SJCRH30 (cell line): ENCODE measurements around the gene STUM. TPM values are rescaled to one million over a fixed set of nuclear protein-coding genes. Genes with fewer than 3 reads are reported as not detected.

Source experiments
- DNase-seq, 2 experiments: peaks; one replicate each; pipeline ENCODE4 v3.0.0-alpha.2; 2015 to 2020
- H3K27ac ChIP-seq: fragments of 250-450 bp; sonication (Bioruptor Pico); 2 replicates; pipeline ENCODE4 v1.5.1; 2020; ENCODE audit warnings: mild to moderate bottlenecking, moderate library complexity
- H3K27me3 ChIP-seq: fragments of 250-450 bp; sonication (Bioruptor Pico); 2 replicates; pipeline ENCODE4 v1.5.1; 2020; ENCODE audit warnings: mild to moderate bottlenecking, moderate library complexity
- H3K36me3 ChIP-seq: fragments of 250-450 bp; sonication (Bioruptor Pico); 2 replicates; pipeline ENCODE4 v1.5.1; 2020; ENCODE audit warnings: mild to moderate bottlenecking, moderate library complexity
- H3K4me1 ChIP-seq: fragments of 250-450 bp; sonication (Bioruptor Pico); 2 replicates; pipeline ENCODE4 v1.5.1; 2020; ENCODE audit warnings: mild to moderate bottlenecking, moderate library complexity
- H3K4me3 ChIP-seq: fragments of 250-450 bp; sonication (Bioruptor Pico); 2 replicates; pipeline ENCODE4 v1.5.1; 2020; ENCODE audit warnings: mild to moderate bottlenecking, moderate library complexity
- H3K9me3 ChIP-seq: fragments of 250-450 bp; sonication (Bioruptor Pico); replicated peaks from 2 replicates; pipeline ENCODE4 v1.5.1; 2020; ENCODE audit warnings: mild to moderate bottlenecking, moderate library complexity
- total RNA-seq: library from RNA; depleted of rRNA; stranded (reverse); fragments of >200 nt; shearing (Covaris generic); gene quantifications from 2 replicates; pipeline ENCODE4 v1.2.3, GENCODE V29; 2014

The STUM gene
- total RNA-seq, 1 experiment from 2014 or later = 0.75 TPM

DNA sequence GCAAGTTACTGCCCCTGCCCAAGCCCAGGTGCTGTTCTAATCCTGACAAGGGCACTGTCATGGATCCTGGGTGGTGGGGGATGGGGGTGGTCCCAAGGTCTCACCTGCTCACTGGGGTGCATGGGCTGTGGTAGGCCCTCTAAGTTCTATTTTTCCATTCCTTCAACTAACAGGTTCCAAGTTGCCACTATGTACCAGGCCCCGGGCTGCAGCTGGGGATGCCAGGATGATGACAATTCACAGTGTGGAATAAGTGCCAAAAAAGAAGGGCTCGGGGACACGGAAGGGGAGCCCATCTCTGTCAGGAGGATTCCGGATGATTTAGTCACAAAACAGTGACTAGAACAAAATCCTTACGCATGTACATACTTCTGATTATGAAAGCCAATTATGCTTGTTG lies 76.0 kb downstream of the STUM start:
- Histone ChIP-seq H3K36me3 (no peaks in the 10 kb centered on the region), H3K27ac (no peak overlapping the region), H3K4me3 (no peak overlapping the region), H3K9me3 (peaks cover 22% of the 10 kb centered on the region), H3K27me3 (0 out of 2 replicates have a peak, but pooled peaks cover 2% of the 10 kb centered on the region), H3K4me1 (peaks cover 18% of the 10 kb centered on the region)
- DNase-seq = no peak

DNA sequence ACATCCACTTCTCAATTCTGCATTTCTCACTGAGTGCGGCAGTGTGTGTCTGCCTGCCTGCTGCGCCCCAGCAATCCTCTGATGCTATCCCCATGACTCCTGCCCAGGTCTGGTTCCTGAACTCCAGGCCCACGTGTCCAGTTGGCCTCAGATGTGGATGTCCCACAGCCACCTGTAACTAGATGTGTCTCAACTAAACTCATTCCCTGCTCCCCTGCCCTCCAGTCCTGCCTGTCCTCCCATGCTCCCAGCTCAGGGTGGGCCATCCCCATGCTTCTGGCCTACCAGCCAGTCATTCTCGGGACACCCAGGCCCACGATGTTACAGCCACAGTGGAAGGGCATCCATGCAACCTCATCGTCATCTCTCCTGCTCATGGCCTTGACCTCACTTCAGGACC lies 76.8 kb downstream of the STUM start:
- H3K4me3 ChIP-seq = no peak overlapping the region
- H3K36me3 ChIP-seq = no peaks in the 10 kb centered on the region
- H3K4me1 ChIP-seq = peaks cover 18% of the 10 kb centered on the region
- peaks cover 15% of the 10 kb centered on the region for H3K9me3 ChIP-seq
- no peak for DNase-seq
- H3K27ac ChIP-seq = no peak overlapping the region
- H3K27me3 ChIP-seq = 0 out of 2 replicates have a peak, but pooled peaks cover 2% of the 10 kb centered on the region

DNA sequence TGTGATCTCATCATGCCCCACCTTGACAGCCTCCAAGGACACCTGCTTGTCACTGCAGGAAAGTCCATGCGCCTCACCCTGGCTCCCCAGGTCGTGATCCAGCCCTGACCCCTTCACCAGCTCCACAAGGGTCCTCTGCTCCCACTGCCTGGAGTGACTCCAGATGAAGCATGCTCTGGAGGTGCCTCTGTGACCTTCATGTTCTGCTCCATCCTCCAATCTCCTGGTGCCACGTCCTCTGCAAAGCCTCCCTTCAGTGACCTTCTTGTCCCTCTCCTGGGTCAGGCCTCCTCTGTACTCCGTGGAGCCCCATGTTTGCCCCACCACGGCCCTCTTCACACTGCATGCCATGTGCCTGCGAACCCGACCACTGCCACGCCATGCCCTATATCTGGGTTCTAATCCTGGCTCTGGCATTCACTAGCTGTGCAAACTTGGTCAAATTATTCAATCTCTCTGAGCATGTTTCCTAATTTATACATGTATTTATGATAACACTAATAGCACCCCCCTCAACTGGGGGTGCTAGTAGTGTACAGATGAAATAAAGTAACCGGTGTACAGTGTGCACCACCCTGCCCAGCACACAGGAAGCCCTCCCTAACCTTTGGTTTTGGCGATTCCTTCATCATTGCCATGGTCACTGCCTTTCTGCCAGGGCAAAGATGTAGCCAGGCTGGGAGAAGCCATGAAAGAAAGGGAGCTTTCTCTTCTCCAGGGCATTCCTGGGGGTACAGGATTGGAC lies 77.4 kb downstream of the STUM start:
- H3K27ac ChIP-seq = no peak overlapping the region
- peaks cover 11% of the 10 kb centered on the region; the same call in 1 of the 2 replicates for H3K9me3 ChIP-seq
- no peaks in the 10 kb centered on the region for H3K36me3 ChIP-seq
- H3K4me3 ChIP-seq = no peak overlapping the region
- 0 out of 2 replicates have a peak, but pooled peaks cover 2% of the 10 kb centered on the region for H3K27me3 ChIP-seq
- H3K4me1 ChIP-seq = peaks cover 18% of the 10 kb centered on the region
- DNase-seq = no peak

DNA sequence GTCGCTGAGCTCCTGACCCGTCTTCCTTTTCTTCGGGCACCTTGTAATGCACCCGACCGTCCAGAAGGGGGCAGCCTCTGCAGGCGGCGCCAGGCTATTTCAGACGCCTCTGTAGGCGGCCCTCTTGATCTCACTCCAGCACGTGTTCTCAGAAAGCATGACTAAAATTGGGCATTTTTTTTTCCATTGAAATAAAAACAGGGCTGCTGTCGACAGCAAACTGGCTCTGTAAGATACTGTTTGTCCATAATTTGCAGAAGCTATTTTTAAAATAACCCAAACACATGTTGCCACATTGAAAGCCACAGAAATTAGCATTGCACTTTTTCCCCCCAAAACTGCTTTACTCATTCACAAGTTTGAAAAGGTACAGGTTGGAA lies 78.0 kb downstream of the STUM start:
- peaks cover 5% of the 10 kb centered on the region; the same call in 1 of the 2 replicates for H3K9me3 ChIP-seq
- H3K36me3 ChIP-seq = no peaks in the 10 kb centered on the region
- DNase-seq = peak; percentile 70 to 76
- peak overlapping the region; percentile 42 for H3K27ac ChIP-seq
- H3K4me1 ChIP-seq = peaks cover 18% of the 10 kb centered on the region
- H3K4me3 ChIP-seq = no peak overlapping the region
- H3K27me3 ChIP-seq = no peaks in the 10 kb centered on the region

DNA sequence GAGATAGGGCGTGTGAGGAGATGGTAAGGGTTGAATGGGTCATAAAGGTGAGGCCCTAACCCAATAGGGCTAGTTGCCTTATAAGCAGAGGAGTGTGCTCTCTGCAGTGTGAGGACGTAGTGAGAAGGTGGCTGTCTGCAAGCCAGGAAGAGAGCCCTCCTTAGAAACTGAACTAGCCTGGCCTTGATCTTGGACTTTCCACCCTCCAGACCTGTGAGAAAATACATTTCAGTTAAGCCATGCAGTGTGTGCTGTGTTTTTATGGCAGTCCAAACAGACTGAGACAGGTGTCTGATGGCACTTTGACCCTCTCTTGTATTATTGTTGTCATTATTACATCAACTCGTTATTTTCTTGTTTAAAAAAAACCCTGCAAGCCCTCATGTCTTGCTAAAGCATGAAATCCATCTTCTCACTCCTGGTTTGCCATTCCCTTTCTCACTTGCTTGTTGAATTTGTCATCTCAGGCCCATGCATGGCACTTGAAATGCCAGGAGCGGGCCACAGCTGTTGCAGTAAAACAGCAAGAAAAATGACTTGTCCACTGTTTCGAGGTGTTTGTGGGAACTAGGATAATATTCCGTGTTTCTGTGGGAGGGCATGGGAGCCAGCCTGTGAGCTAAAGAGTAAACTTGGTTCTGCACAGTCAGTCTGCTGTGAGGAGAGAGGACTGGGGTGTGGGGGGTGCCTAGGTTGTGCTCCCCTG lies 78.6 kb downstream of the STUM start:
- Histone ChIP-seq H3K27me3 (no peaks in the 10 kb centered on the region), H3K9me3 (no peaks in the 10 kb centered on the region), H3K36me3 (no peaks in the 10 kb centered on the region), H3K4me3 (no peak overlapping the region), H3K27ac (peak overlapping the region; percentile 42), H3K4me1 (peaks cover 18% of the 10 kb centered on the region)
- peak; percentile 75 to 85 for DNase-seq

DNA sequence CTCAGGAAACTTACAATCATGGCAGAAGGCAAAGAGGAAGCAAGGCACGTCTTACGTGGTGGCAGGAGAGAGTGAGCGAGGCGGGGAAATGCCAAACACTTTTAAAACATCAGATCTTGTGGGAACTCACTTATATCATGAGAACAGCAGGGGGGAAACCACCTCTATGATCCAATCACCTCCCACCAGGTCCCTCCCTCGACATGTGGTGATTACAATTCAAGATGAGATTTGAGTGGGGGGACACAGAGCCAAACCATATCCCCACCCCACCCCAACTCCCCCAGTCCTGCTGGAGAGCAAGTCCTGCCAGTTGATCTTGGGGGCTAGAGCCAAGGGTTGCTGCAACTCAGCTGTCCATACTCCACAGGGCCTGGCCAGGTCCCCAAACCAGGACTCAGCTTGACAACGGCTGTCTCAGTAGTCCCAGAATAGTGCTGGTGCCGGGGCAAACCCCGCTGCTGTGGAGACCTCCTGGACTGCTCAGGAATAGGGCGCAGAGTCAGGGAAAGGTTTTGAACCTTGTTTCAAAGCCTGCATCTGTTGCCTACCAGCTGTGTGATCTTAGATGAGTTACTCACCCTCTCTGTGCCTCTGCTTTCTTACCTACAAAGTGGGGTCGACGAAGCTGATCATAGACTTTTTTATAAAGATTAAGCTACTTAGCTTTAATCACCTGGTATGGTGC lies 79.5 kb downstream of the STUM start:
- H3K4me3 ChIP-seq = no peak overlapping the region
- H3K9me3 ChIP-seq = no peaks in the 10 kb centered on the region
- H3K4me1 ChIP-seq = peaks cover 18% of the 10 kb centered on the region
- DNase-seq = no peak
- no peaks in the 10 kb centered on the region for H3K27me3 ChIP-seq
- H3K36me3 ChIP-seq = no peaks in the 10 kb centered on the region
- peak overlapping the region; percentile 42 for H3K27ac ChIP-seq

DNA sequence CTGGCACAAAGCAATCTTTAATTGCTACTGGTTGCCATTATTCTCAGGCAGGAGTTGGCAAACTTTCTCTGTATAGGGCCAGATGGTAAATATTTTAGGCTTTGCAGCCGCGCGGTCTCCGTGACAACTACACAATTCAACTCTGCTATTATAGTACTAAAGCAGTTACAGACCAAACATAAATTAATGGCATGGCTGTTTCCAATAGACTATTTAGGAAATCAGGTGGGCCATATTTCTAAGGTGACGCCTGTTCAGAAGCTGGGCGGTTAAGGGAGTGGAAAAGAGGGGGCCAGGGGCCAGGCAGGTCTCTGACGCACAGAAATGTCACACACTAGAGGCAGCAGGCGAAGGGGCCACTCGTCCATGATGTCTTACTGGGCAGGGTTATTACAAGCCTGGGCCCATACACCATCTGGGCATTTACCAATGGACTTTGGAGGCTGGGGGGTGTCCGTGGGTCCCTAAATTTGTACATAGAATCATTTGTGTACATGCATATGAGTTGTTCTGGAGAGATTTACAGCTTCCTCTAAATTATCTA lies 80.1 kb downstream of the STUM start:
- Histone ChIP-seq H3K4me3 (no peak overlapping the region), H3K4me1 (peaks cover 18% of the 10 kb centered on the region), H3K27ac (no peak overlapping the region), H3K27me3 (no peaks in the 10 kb centered on the region), H3K9me3 (no peaks in the 10 kb centered on the region), H3K36me3 (no peaks in the 10 kb centered on the region)
- no peak for DNase-seq

DNA sequence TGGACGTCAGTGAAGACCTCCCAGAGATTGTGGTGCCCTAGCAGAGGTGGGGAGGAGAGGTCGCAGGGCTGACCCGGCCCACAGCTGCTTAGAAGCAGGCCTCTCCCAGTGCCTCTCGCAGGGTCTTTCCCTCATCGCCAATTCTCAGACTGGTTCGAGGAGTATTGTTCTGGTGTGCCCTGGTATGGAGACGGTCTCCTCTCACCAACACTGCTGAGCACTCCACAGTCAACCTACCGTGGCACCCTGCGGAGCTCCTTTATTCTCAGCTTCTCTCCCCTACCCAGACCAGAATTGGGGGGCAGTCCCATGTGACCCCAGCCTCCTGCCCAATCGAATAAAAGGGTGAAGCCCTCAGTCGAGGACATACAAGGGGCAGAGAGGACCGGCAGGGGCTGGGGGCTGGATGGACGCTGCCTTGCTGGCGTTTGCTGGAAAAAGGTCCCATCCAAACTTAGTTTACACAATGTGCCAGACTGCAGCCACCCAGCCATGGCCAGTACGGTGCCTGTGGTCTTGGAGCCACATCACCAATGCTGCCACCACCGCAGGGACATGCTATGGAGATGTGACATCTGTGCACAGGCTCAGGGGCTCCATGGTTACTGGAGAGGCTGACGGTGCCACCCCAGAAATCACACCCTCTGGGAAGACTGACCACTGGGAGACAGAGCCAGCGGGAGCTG lies 80.8 kb downstream of the STUM start:
- DNase-seq = no peak

DNA sequence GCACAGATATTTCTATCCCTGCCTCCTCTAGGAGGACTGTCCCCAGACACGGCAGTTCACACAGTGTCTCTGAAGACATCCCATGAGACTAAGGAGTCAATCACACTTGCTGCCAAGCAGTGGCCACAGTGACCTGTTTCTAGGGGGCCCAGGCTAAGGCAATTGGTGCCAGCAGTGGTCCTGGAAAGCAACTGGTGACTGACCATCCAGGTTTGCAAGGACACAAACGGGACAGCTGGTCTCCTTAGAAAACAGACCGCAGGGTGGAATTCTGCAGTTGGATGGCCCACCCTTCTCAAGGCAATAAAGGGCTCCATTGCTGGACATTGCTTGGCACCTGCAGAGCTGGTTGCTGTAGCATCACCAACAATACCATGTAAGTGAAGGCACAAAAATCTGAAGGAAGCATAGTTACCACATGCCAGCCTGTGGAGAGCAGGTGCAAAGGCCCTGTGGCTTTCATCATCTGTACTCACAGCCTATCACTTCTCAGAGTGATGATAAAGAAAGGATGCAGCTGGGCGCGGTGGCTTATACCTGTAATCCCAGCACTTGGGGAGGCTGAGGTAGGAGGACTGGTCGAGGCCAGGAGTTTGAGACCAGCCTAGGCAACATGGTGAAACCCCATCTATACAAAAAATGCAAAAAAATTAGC lies 81.5 kb downstream of the STUM start:
- Histone ChIP-seq H3K27ac (no peak overlapping the region), H3K36me3 (no peaks in the 10 kb centered on the region), H3K4me3 (no peak overlapping the region), H3K27me3 (no peaks in the 10 kb centered on the region), H3K4me1 (peaks cover 18% of the 10 kb centered on the region), H3K9me3 (no peaks in the 10 kb centered on the region)
- DNase-seq = no peak

More for the DNA sequence above, 80.8 kb downstream of the STUM start:
- H3K9me3 ChIP-seq = no peaks in the 10 kb centered on the region
- H3K27ac ChIP-seq = no peak overlapping the region
- H3K36me3 ChIP-seq = no peaks in the 10 kb centered on the region
- no peaks in the 10 kb centered on the region for H3K27me3 ChIP-seq
- no peak overlapping the region for H3K4me3 ChIP-seq
- peaks cover 18% of the 10 kb centered on the region for H3K4me1 ChIP-seq

DNA sequence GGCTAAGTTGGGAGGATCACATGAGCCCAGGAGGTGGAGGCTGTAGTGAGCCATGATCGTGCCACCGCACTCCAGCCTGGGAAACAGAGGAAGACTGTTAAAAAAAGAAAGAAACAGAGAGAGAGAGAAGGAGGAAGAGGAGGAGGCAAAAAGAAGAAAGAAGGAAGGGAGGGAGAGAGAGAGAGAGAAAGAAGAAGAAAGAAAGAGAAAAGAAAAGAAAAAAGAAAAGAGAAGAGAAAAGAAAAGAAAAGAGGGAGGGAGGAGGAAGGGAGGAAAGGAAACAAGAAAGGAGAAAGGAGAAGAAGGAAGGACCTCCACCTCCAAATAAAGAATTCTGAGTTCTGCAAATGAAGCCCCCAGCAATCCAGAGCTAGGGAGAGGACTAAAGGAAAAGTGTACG lies 82.0 kb downstream of the STUM start:
- Histone ChIP-seq H3K9me3 (no peaks in the 10 kb centered on the region), H3K4me3 (no peak overlapping the region), H3K27ac (no peak overlapping the region), H3K36me3 (no peaks in the 10 kb centered on the region), H3K4me1 (peaks cover 18% of the 10 kb centered on the region), H3K27me3 (no peaks in the 10 kb centered on the region)
- DNase-seq = no peak

DNA sequence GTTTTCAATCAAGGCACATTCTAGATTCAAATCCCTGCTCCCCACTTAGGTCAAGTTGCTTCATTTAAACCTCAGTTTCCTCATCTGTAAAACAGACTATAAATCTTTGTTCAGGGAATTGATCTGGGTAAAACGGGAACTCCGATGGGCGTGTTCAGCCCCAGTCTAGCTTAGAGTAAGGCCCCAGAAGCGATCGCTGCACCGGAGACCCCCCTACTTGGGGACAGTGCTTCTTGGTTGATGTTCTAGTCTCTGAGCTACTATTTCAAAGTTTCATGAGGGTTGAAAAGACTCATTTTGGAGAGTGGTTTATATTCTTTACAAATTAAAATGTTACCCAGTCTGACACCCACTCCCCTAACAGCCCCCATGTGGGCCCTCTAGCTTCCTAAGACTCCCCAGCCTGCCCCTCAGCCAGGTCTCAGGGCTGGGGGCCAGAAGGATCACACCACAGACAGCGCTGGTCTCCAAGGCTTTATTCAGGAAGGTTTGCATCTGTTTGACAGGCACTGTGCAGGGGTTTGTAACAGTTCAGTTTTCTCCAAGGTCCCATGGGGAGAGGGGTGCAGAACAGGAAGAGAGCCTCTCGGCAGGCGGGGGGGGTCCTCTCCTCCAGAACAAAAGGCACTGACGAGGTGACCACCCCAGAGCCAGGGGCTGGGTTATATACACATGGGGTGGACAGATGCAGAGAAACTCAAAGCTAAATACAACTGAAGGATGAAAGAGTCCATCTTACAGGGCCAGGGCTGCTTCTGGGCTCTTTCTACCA lies 82.9 kb downstream of the STUM start:
- no peaks in the 10 kb centered on the region for H3K36me3 ChIP-seq
- H3K4me1 ChIP-seq = peaks cover 18% of the 10 kb centered on the region
- no peaks in the 10 kb centered on the region for H3K9me3 ChIP-seq
- H3K27me3 ChIP-seq = no peaks in the 10 kb centered on the region
- H3K4me3 ChIP-seq = no peak overlapping the region
- DNase-seq = no peak
- H3K27ac ChIP-seq = no peak overlapping the region

DNA sequence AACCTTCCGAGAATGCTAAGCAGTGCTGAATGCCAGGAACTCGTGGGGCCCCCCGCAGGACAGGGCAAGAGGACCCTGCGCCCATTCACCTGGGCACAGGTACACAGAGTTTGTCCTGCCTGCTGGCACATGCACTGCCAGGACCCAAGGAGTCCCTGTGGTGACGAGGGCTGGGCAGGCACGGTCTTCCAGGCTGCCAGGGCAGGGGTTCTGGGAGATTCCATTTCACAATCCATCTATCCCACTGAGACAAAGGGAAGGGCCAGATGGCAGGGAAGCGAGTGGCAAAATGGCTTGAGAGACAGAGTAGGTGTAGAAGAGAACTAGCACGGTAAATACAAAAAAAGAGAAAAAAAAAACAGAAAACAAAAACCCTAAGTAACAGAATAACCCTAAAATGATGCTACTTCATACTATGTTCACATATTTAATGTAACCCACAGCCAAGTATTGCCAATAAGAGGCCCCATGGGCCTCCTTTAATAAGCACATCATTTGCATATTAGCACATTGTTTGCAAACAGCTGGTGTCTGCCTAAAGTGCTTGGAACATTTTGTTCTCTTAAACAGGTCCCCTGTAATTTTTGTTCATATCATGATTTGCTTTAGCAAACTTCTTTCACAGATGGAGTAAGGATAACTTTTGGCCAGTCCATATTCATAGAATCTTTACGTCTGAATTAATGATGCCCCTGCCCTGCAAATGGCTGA lies 83.8 kb downstream of the STUM start:
- Histone ChIP-seq H3K4me3 (no peak overlapping the region), H3K36me3 (peaks cover 2% of the 10 kb centered on the region; the same call in 1 of the 2 replicates), H3K27me3 (no peaks in the 10 kb centered on the region), H3K9me3 (no peaks in the 10 kb centered on the region), H3K4me1 (peaks cover 10% of the 10 kb centered on the region), H3K27ac (no peak overlapping the region)
- no peak for DNase-seq

DNA sequence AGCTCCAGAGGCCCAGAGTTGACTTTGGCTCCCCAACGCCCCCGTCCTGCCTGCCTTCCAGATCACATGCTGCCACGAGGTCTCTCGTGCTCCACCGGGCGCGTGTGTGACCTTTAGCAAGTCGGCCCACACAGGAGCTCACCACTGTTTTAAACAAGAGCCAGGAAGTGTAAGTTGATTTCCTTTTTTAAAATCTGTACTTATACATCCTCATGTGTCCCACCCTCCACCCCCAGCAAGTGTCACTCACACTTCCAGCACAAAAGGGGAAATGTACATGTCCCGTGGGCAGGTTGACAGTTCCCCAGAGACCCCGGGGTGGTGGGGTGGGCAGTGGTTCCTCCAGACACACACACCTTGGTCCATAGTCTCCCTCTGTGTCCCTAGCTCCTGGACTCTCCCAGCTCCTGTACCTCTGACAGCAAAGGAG lies 84.4 kb downstream of the STUM start:
- Histone ChIP-seq H3K27me3 (no peaks in the 10 kb centered on the region), H3K4me1 (peaks cover 4% of the 10 kb centered on the region), H3K9me3 (no peaks in the 10 kb centered on the region), H3K4me3 (no peak overlapping the region), H3K27ac (no peak overlapping the region), H3K36me3 (peaks cover 8% of the 10 kb centered on the region)
- DNase-seq = no peak
